Neutrophil (primary cell): ENCODE data around the gene CCDC61.

Source experiments
- H3K27ac ChIP-seq: fragments of 200-600 bp; sonication (generic); 2 replicates; pipeline ENCODE4 v1.5.1; 2016; ENCODE audit warnings: mild to moderate bottlenecking, moderate library complexity
- H3K27me3 ChIP-seq: fragments of 200-600 bp; sonication (generic); 2 replicates; pipeline ENCODE4 v1.6.0; 2016; ENCODE audit warnings: mild to moderate bottlenecking
- H3K36me3 ChIP-seq: fragments of 200-600 bp; sonication (generic); 2 replicates; pipeline ENCODE4 v1.5.1; 2017
- H3K4me1 ChIP-seq, 2 experiments: fragments of 200-600 bp in 1 of 2; sonication (generic) in 1 of 2; 1 replicate in 1 of 2; 2 replicates in 1 of 2; pipeline versions ENCODE4 v1.5.1 to v1.6.1; 2013 to 2016; ENCODE audit warnings: low read depth in 1 of 2, low read length in 1 of 2, mild to moderate bottlenecking in 1 of 2, moderate library complexity in 1 of 2; ENCODE audit not compliant: control insufficient read depth in 1 of 2, insufficient read depth in 1 of 2
- H3K4me3 ChIP-seq, 2 experiments: fragments of 200-600 bp in 1 of 2; sonication (generic) in 1 of 2; 1 replicate in 1 of 2; 2 replicates in 1 of 2; pipeline ENCODE4 v1.5.1; 2013 to 2016; ENCODE audit warnings: low read depth in 1 of 2, low read length in 1 of 2, mild to moderate bottlenecking in 1 of 2, moderate library complexity in 1 of 2
- H3K9me3 ChIP-seq: fragments of 200-600 bp; sonication (generic); 2 replicates; pipeline ENCODE4 v1.5.1; 2016
- CTCF ChIP-seq: fragments of 200-600 bp; sonication (generic); IDR thresholded peaks from 2 replicates; pipeline ENCODE4 v1.5.1; 2016; ENCODE audit warnings: antibody characterized with exemption

The CCDC61 gene

GRCh38 chr19:45954156-45954555 is 41.1 kb upstream of the CCDC61 start:
- Histone ChIP-seq H3K36me3 (no peaks in the 10 kb centered on the region), H3K4me1 (peaks cover 5 to 6% of the 10 kb centered on the region in 2 experiments), H3K9me3 (no peaks in the 10 kb centered on the region), H3K4me3 (no peak overlapping the region), H3K27me3 (peaks cover 60% of the 10 kb centered on the region), H3K27ac (no peak overlapping the region)
- no peak for TF ChIP-seq CTCF

- Histone ChIP-seq H3K36me3 (no peaks in the 10 kb centered on the region), H3K4me1 (peaks cover 5 to 6% of the 10 kb centered on the region in 2 experiments), H3K4me3 (no peak overlapping the region), H3K27me3 (peaks cover 79% of the 10 kb centered on the region), H3K9me3 (no peaks in the 10 kb centered on the region), H3K27ac (no peak overlapping the region)
- TF ChIP-seq CTCF: no peak
Observed at GRCh38 chr19:45955905-45956608, 39.2 kb upstream of the CCDC61 start.

GRCh38 chr19:45958320-45958719 is 36.9 kb upstream of the CCDC61 start:
- Histone ChIP-seq H3K4me3 (no peak overlapping the region), H3K27me3 (peaks cover 76% of the 10 kb centered on the region), H3K9me3 (no peaks in the 10 kb centered on the region), H3K27ac (no peak overlapping the region), H3K36me3 (no peaks in the 10 kb centered on the region), H3K4me1 (peaks cover 0 to under 1% of the 10 kb centered on the region in 2 experiments)
- TF ChIP-seq CTCF: no peak

GRCh38 chr19:45958769-45959516 is 36.3 kb upstream of the CCDC61 start:
- TF ChIP-seq CTCF: no peak
- Histone ChIP-seq H3K4me1 (no peaks in the 10 kb centered on the region), H3K27me3 (peaks cover 71% of the 10 kb centered on the region), H3K9me3 (no peaks in the 10 kb centered on the region), H3K36me3 (no peaks in the 10 kb centered on the region), H3K4me3 (no peak overlapping the region), H3K27ac (no peak overlapping the region)

GRCh38 chr19:45959517-45960025 is 35.7 kb upstream of the CCDC61 start:
- TF ChIP-seq CTCF: no peak
- no peak overlapping the region for H3K27ac ChIP-seq
- no peaks in the 10 kb centered on the region for H3K9me3 ChIP-seq
- peaks cover 66% of the 10 kb centered on the region for H3K27me3 ChIP-seq
- H3K4me1 ChIP-seq: no peaks in the 10 kb centered on the region
- no peaks in the 10 kb centered on the region for H3K36me3 ChIP-seq
- H3K4me3 ChIP-seq: no peak overlapping the region
